CD4-positive, CD25-positive, alpha-beta regulatory T cell (primary cell): ENCODE results near the gene CD93. TPM values are rescaled to one million over a fixed set of nuclear protein-coding genes. Genes with fewer than 3 reads are reported as not detected.

Experiments
- ATAC-seq, 2 donors: fragments of 150-1000 bp; cut with Tn5 transposase; one replicate each; pipeline ENCODE4 v1.10.0; 2021; ENCODE audit warnings: low read depth in 2 of 2, moderate number of reproducible peaks in 2 of 2, moderate library complexity in 1 of 2
- DNase-seq, 3 donors: peaks; one replicate each; pipeline versions ENCODE4 v3.0.0 to v3.0.0-alpha.2; 2012 to 2022; ENCODE audit warnings: mixed read lengths in 1 of 3
- H3K27ac ChIP-seq: one replicate; pipeline ENCODE4 v1.7.0; 2013; ENCODE audit warnings: mild to moderate bottlenecking, low read length; ENCODE audit not compliant: insufficient read depth, poor library complexity, severe bottlenecking
- H3K27me3 ChIP-seq: one replicate; pipeline ENCODE4 v1.7.0; 2013; ENCODE audit warnings: low read length; ENCODE audit not compliant: control insufficient read depth, insufficient read depth
- H3K36me3 ChIP-seq: one replicate; pipeline ENCODE4 v1.7.0; 2013; ENCODE audit warnings: mild to moderate bottlenecking, low read length, moderate library complexity; ENCODE audit not compliant: control insufficient read depth, insufficient read depth
- H3K4me1 ChIP-seq: 2 replicates; pipeline ENCODE4 v1.7.0; 2013; ENCODE audit warnings: mild to moderate bottlenecking, low read length; ENCODE audit not compliant: insufficient read depth, control insufficient read depth, poor library complexity, severe bottlenecking
- H3K4me3 ChIP-seq: one replicate; pipeline ENCODE4 v1.7.0; 2013; ENCODE audit warnings: low read depth, mild to moderate bottlenecking, low read length, moderate library complexity
- H3K9me3 ChIP-seq, 2 experiments: 1 replicate in 1 of 2; 2 replicates in 1 of 2; pipeline ENCODE4 v1.7.0; 2013; ENCODE audit warnings: low read length in 2 of 2, mild to moderate bottlenecking in 1 of 2, moderate library complexity in 1 of 2; ENCODE audit not compliant: control insufficient read depth in 2 of 2
- H3K27ac Mint-ChIP-seq, 3 donors: one replicate each; pipeline ENCODE4 v1.8.0; 2020 to 2022; ENCODE audit warnings: mild to moderate bottlenecking in 3 of 3, mixed read lengths in 3 of 3, moderate library complexity in 2 of 3
- H3K27me3 Mint-ChIP-seq: one replicate; pipeline ENCODE4 v1.8.0; 2022; ENCODE audit warnings: mild to moderate bottlenecking, mixed read lengths
- H3K36me3 Mint-ChIP-seq: one replicate; pipeline ENCODE4 v1.8.0; 2020; ENCODE audit warnings: mixed read lengths
- H3K4me1 Mint-ChIP-seq, 4 donors: one replicate each; pipeline ENCODE4 v1.8.0; 2020 to 2022; ENCODE audit warnings: mixed read lengths in 4 of 4, mild to moderate bottlenecking in 1 of 4
- H3K4me3 Mint-ChIP-seq, 4 donors: one replicate each; pipeline ENCODE4 v1.8.0; 2020 to 2022; ENCODE audit warnings: mild to moderate bottlenecking in 4 of 4, mixed read lengths in 4 of 4, moderate library complexity in 3 of 4
- H3K9me3 Mint-ChIP-seq, 7 donors: one replicate each; pipeline ENCODE4 v1.8.0; 2020 to 2022; ENCODE audit warnings: mixed read lengths in 7 of 7, mild to moderate bottlenecking in 3 of 7, moderate library complexity in 2 of 7
- polyA plus RNA-seq, 4 donors: library from polyadenylated mRNA; unstranded; fragments of 300-500 nt; fragmentation: Illumina TruSeq; gene quantifications; one replicate each; pipeline ENCODE4 v1.2.3, GENCODE V29; 2021
- total RNA-seq: library from RNA; stranded (reverse); gene quantifications from one replicate; pipeline ENCODE4 v1.2.3, GENCODE V29; 2022

CD93 gene
- total and polyA plus RNA-seq, 5 donors from 2014 or later = 0.12 to 3.3 (median 0.30) TPM

DNA sequence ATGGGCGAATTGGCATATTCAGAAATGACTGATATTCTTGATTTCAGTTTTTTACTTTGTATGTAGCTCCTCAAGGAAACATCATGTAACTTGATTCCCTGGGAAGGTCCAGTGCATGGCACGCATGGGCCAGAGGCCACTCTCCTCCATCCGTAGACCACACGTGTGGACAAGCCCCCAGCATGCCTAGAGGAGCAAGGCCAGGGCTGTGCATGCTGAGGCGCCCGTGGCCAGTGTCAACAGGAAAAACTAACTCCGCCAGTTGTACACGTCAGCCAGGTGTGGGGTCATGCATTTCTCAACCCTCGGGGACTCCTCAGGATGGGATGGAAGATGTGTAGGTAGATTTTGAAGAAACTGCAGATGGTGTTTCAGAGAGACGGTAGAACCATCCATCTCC is 37.8 kb upstream of the CD93 start:
- H3K4me1 ChIP-seq = peaks cover 11% of the 10 kb centered on the region
- H3K4me1 Mint-ChIP-seq = peaks cover 0 to 42% (median 19%) of the 10 kb centered on the region in 4 donors
- no peaks in the 10 kb centered on the region for H3K36me3 ChIP-seq
- H3K36me3 Mint-ChIP-seq = no peaks in the 10 kb centered on the region
- H3K4me3 Mint-ChIP-seq = peak overlapping the region in 1 of 4 donors; percentile 10
- no peak for DNase-seq
- H3K9me3 ChIP-seq = no peaks in the 10 kb centered on the region
- H3K4me3 ChIP-seq = no peak overlapping the region
- H3K27me3 ChIP-seq = no peaks in the 10 kb centered on the region
- no peaks in the 10 kb centered on the region for H3K9me3 Mint-ChIP-seq
- no peaks in the 10 kb centered on the region for H3K27me3 Mint-ChIP-seq
- no peak for ATAC-seq
- no peak overlapping the region for H3K27ac ChIP-seq
- peak overlapping the region in 2 of 3 donors; percentile 44 to 91 for H3K27ac Mint-ChIP-seq

GRCh38 chr20:23122796-23123655 is 36.9 kb upstream of the CD93 start:
- Mint-ChIP-seq H3K4me3 (no peak overlapping the region), H3K4me1 (peaks cover 0 to 39% (median 15%) of the 10 kb centered on the region in 4 donors), H3K27ac (peak overlapping the region in 1 of 3 donors; percentile 31), H3K27me3 (no peaks in the 10 kb centered on the region), H3K9me3 (no peaks in the 10 kb centered on the region), H3K36me3 (no peaks in the 10 kb centered on the region)
- Histone ChIP-seq H3K36me3 (no peaks in the 10 kb centered on the region), H3K27ac (no peak overlapping the region), H3K27me3 (no peaks in the 10 kb centered on the region), H3K4me3 (no peak overlapping the region), H3K9me3 (no peaks in the 10 kb centered on the region), H3K4me1 (peaks cover 6% of the 10 kb centered on the region)
- DNase-seq (no peak), ATAC-seq (no peak)

- H3K27ac Mint-ChIP-seq = no peak overlapping the region
- no peaks in the 10 kb centered on the region for H3K36me3 Mint-ChIP-seq
- H3K9me3 Mint-ChIP-seq = no peaks in the 10 kb centered on the region
- DNase-seq = no peak
- H3K4me3 Mint-ChIP-seq = no peak overlapping the region
- H3K4me1 Mint-ChIP-seq = peaks cover 0 to 38% (median 15%) of the 10 kb centered on the region in 4 donors
- no peak for ATAC-seq
- Histone ChIP-seq H3K27me3 (no peaks in the 10 kb centered on the region), H3K9me3 (no peaks in the 10 kb centered on the region), H3K4me1 (peaks cover 4% of the 10 kb centered on the region), H3K27ac (no peak overlapping the region), H3K4me3 (no peak overlapping the region), H3K36me3 (no peaks in the 10 kb centered on the region)
- H3K27me3 Mint-ChIP-seq = no peaks in the 10 kb centered on the region
These were observed 36.2 kb upstream of the CD93 start for GRCh38 chr20:23122321-23122720.

DNA sequence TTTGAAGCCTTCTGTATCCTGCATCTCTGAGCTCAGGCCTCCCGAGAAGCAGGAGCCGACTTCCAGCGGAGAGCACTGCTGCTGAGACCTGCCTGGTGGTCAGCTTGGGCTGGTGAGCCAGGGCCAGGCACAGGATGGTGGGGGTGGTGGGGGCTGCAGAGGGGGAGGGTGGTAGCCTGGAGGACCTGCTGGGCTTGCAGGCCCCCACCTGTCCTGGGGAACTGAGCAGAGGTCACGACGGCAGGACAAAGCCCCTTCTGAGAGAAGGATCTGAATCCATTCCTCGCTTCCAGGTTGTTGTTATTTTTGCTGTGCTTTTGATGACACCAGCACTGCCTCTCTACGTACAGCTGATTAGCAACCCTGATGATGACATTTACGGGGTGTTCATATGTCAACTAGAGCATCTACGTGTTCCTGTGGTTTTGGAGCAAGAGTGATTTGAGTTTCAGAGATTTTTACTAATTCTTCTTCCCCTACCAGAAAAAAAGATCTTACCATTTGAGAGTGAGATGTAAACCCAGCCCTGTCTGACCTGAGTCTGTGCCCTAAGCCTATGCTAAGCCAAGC is 35.7 kb upstream of the CD93 start:
- H3K27me3 ChIP-seq = no peaks in the 10 kb centered on the region
- H3K4me3 ChIP-seq = no peak overlapping the region
- no peak for ATAC-seq

DNA sequence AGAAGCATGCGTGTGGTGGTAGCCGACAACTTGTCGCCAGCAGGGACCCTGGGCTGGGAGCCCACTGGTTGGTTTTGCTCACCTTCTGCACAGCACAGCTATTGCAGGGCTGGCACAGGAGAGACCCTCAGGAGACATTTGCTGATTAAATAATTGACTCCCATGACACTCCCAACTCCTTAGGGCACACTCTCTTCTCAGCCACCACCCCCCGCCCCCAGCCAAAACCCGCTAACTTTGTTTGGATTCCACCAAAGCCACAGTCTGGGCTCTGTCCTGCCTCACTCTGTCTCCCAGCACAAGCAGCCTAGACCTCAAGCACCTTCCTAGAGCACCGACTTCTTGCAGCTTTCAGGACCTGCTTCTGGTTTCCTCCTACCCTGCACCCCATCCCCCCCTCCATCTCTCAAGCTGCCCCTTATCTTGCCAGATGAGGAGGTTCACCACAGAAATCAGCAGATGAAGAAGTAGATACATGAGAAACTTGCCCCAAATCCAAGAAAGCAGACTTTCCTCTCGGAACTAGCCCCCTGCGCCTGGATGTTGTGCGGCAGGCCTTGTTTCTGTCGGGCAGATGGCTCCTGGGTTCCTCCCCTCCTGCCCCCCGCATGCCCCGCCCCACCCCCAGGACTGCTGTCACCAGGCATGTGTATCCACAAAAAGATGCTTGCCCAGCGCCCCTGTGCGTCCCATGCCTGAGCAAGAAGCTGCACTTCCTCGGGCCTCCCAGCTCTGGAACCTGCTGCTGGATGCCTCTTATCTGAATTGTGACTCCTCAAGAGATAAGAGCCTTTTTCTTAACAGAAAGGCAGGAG is 35.0 kb upstream of the CD93 start:
- Mint-ChIP-seq H3K36me3 (no peaks in the 10 kb centered on the region), H3K27me3 (no peaks in the 10 kb centered on the region), H3K27ac (peak overlapping the region in 1 of 3 donors; percentile 46), H3K4me1 (peaks cover 0 to 31% (median 13%) of the 10 kb centered on the region in 4 donors), H3K9me3 (no peaks in the 10 kb centered on the region), H3K4me3 (peak overlapping the region in 1 of 4 donors; percentile 28)
- Histone ChIP-seq H3K4me1 (peaks cover 4% of the 10 kb centered on the region), H3K27ac (no peak overlapping the region), H3K9me3 (no peaks in the 10 kb centered on the region), H3K36me3 (no peaks in the 10 kb centered on the region), H3K4me3 (no peak overlapping the region), H3K27me3 (no peaks in the 10 kb centered on the region)
- no peak for ATAC-seq
- DNase-seq = no peak

More for the DNA sequence above, 35.7 kb upstream of the CD93 start:
- no peaks in the 10 kb centered on the region for H3K9me3 Mint-ChIP-seq
- no peaks in the 10 kb centered on the region for H3K27me3 Mint-ChIP-seq
- H3K27ac Mint-ChIP-seq = no peak overlapping the region
- H3K36me3 ChIP-seq = no peaks in the 10 kb centered on the region
- peaks cover 4% of the 10 kb centered on the region for H3K4me1 ChIP-seq
- no peak overlapping the region for H3K27ac ChIP-seq
- H3K4me3 Mint-ChIP-seq = no peak overlapping the region
- H3K9me3 ChIP-seq = no peaks in the 10 kb centered on the region
- no peaks in the 10 kb centered on the region for H3K36me3 Mint-ChIP-seq
- no peak for DNase-seq
- peaks cover 0 to 33% (median 13%) of the 10 kb centered on the region in 4 donors for H3K4me1 Mint-ChIP-seq

- Histone ChIP-seq H3K27me3 (no peaks in the 10 kb centered on the region), H3K4me3 (no peak overlapping the region), H3K27ac (no peak overlapping the region), H3K36me3 (no peaks in the 10 kb centered on the region), H3K9me3 (no peaks in the 10 kb centered on the region), H3K4me1 (peaks cover 4% of the 10 kb centered on the region)
- Mint-ChIP-seq H3K4me3 (no peak overlapping the region), H3K27me3 (no peaks in the 10 kb centered on the region), H3K36me3 (no peaks in the 10 kb centered on the region), H3K4me1 (peaks cover 0 to 27% (median 12%) of the 10 kb centered on the region in 4 donors), H3K9me3 (no peaks in the 10 kb centered on the region), H3K27ac (no peak overlapping the region)
- ATAC-seq (no peak), DNase-seq (no peak)
These were observed 34.1 kb upstream of the CD93 start for GRCh38 chr20:23120261-23120660.

DNA sequence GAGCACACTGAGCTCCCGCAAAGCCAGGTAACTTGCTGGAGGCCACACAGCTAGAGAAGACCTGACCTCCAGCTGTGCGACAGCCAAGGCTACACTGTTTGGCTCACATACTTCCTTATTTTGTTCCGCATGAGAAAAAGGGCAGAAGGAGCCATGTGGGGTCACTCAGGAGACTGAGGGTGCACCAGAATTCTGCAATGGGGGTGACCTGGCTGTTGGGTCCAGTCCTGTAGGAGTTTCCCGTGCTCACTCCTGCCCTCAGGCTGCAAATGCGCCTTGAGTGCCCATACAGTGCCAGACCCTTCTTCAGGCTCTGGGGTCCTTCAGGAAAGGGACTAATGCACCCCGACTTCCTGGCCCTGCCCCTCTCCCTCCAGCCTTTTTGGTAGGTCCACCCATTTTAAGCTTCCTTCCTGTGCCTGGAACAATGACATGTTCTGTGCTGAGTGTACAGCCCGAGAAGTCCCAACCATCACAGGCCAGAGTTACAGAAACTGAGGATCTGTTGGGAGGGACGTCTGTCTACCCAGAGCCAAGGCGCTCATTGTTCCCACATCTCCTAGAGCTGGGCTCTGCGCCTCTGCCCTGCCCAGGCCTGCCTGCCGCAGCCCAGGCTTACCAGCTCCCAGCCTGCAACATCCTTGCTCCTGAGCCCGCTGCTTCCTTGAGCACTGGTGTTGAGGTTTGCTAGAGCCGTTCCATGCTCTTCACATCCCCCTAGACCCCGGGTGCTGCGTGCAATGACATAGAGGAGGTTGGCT is 33.5 kb upstream of the CD93 start:
- H3K4me3 Mint-ChIP-seq = no peak overlapping the region
- Histone ChIP-seq H3K4me1 (peaks cover 4% of the 10 kb centered on the region), H3K4me3 (no peak overlapping the region), H3K27me3 (no peaks in the 10 kb centered on the region), H3K36me3 (no peaks in the 10 kb centered on the region), H3K9me3 (no peaks in the 10 kb centered on the region), H3K27ac (no peak overlapping the region)
- H3K4me1 Mint-ChIP-seq = peaks cover 0 to 21% (median 9%) of the 10 kb centered on the region in 4 donors
- no peaks in the 10 kb centered on the region for H3K36me3 Mint-ChIP-seq
- ATAC-seq (no peak), DNase-seq (no peak)
- no peaks in the 10 kb centered on the region for H3K9me3 Mint-ChIP-seq
- no peaks in the 10 kb centered on the region for H3K27me3 Mint-ChIP-seq
- no peak overlapping the region for H3K27ac Mint-ChIP-seq
